Prostate gland (tissue), 2 donors: Measurements from ENCODE around the gene ZNF518B.

Experiments used
- POLR2A ChIP-seq: fragments of 450-650 bp; IDR thresholded peaks from one replicate; pipeline ENCODE4 v1.6.1; 2016; ENCODE audit warnings: antibody characterized with exemption, mild to moderate bottlenecking
- POLR2AphosphoS5 ChIP-seq: sonication (generic); formaldehyde crosslinking; IDR thresholded peaks from one replicate; pipeline ENCODE4 v1.6.1; 2017; ENCODE audit warnings: antibody characterized with exemption
- TF ChIP-seq, protein P1 (sequence below), 4 experiments: fragments of 200-600 bp in 2 of 4; fragments of 450-650 bp in 2 of 4; sonication (generic) in 2 of 4; IDR thresholded peaks; 1 replicate in 3 of 4; 2 replicates in 1 of 4; pipeline ENCODE4 v1.5.1; 2016 to 2019; ENCODE audit warnings: antibody characterized with exemption in 4 of 4, mild to moderate bottlenecking in 2 of 4, moderate library complexity in 2 of 4

DNA sequence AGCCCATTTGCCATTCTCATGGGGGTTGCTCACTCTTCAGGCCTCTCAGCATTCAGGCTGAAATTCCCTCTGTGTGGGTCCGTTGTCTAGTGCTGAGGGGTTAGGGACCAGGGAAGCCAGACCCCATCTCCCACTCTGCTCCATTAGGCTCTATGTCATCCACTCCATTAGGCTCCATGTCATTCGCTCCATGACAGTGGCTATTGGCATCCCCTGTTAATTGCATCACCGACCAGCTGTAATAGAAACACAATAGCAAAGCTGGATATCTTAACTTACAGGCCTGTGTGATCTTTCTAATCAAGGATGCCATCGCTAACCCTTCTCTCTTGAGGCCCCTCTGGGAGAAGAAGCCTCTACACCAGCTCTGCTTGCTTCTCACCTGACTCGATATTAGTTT lies 25.7 kb upstream of the ZNF518B start:
- TF ChIP-seq, protein P1, sequence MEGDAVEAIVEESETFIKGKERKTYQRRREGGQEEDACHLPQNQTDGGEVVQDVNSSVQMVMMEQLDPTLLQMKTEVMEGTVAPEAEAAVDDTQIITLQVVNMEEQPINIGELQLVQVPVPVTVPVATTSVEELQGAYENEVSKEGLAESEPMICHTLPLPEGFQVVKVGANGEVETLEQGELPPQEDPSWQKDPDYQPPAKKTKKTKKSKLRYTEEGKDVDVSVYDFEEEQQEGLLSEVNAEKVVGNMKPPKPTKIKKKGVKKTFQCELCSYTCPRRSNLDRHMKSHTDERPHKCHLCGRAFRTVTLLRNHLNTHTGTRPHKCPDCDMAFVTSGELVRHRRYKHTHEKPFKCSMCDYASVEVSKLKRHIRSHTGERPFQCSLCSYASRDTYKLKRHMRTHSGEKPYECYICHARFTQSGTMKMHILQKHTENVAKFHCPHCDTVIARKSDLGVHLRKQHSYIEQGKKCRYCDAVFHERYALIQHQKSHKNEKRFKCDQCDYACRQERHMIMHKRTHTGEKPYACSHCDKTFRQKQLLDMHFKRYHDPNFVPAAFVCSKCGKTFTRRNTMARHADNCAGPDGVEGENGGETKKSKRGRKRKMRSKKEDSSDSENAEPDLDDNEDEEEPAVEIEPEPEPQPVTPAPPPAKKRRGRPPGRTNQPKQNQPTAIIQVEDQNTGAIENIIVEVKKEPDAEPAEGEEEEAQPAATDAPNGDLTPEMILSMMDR (IDR thresholded peaks at IDR 0.05), result no peak
- TF ChIP-seq POLR2A (no peak), POLR2AphosphoS5 (no peak)
